Measurements from ENCODE around the gene CNGB1.

CNGB1 gene

DNA sequence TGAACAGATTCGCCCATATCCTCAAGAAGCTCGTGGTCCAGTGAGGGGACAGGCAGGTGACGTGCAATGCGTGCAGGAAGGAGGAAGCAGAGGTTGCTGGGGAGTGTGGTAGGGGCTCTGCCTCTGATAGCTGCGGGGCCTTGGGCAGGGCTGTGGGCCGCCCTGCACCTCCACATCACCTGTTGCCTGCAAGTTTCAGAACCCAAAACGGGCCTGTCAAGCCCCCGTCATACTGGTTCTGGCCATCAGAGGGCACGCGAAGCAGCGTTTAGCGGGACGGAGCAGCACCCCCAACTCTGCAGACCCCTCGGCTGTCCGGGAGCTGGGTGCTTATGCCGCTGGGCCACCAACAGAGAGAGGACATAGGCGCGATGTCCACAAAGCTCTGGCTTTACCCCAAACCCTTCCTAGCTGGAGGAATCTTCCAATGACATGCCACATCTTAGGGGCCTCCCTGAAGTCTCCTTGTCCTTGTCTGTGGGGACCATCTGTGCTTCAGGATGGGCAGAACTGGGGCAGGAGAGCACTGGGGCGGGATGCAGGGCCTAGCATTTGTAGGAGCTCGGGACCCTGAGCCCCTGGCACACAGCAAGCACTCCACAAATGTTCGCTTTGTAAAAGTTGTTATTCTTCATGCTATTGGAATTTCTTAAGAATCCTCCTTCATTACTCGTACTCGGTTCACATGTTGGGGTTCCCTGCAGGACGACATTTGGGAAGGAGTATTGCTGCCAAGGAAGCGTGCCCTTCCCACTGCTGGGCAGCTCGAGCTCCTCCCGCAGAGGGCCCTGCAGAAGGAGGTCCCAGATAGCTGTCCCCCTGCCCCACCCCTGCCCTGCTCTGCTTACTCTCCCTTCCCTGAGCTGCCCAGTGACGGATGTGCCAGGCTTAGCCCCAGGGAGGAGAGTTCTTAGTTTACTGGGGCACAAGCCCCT lies 64.3 kb downstream of the CNGB1 start:
- Histone ChIP-seq H3K27ac (no peak overlapping the region), H3K4me1 (ENCODE audit: control insufficient read depth in 1 of 2, insufficient read depth in 1 of 2, low read depth in 1 of 2, low read length in 1 of 2) (no peaks in the 10 kb centered on the region), H3K9me3 (no peaks in the 10 kb centered on the region), H3K4me3 (ENCODE audit: low read depth in 1 of 2, low read length in 1 of 2) (no peak overlapping the region), H3K36me3 (no peaks in the 10 kb centered on the region), H3K27me3 (peaks cover 11% of the 10 kb centered on the region)
- TF ChIP-seq, protein P1, sequence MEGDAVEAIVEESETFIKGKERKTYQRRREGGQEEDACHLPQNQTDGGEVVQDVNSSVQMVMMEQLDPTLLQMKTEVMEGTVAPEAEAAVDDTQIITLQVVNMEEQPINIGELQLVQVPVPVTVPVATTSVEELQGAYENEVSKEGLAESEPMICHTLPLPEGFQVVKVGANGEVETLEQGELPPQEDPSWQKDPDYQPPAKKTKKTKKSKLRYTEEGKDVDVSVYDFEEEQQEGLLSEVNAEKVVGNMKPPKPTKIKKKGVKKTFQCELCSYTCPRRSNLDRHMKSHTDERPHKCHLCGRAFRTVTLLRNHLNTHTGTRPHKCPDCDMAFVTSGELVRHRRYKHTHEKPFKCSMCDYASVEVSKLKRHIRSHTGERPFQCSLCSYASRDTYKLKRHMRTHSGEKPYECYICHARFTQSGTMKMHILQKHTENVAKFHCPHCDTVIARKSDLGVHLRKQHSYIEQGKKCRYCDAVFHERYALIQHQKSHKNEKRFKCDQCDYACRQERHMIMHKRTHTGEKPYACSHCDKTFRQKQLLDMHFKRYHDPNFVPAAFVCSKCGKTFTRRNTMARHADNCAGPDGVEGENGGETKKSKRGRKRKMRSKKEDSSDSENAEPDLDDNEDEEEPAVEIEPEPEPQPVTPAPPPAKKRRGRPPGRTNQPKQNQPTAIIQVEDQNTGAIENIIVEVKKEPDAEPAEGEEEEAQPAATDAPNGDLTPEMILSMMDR (IDR thresholded peaks at IDR 0.05) = no peak

- TF ChIP-seq, protein P1 (IDR thresholded peaks at IDR 0.05) = no peak
- Histone ChIP-seq H3K9me3 (no peaks in the 10 kb centered on the region), H3K27ac (no peak overlapping the region), H3K36me3 (no peaks in the 10 kb centered on the region), H3K27me3 (peaks cover 11% of the 10 kb centered on the region), H3K4me3 (ENCODE audit: low read depth in 1 of 2, low read length in 1 of 2) (no peak overlapping the region), H3K4me1 (ENCODE audit: control insufficient read depth in 1 of 2, insufficient read depth in 1 of 2, low read depth in 1 of 2, low read length in 1 of 2) (no peaks in the 10 kb centered on the region)
These were observed 66.8 kb downstream of the CNGB1 start for GRCh38 chr16:57904101-57904500.

- H3K27me3 ChIP-seq = peaks cover 11% of the 10 kb centered on the region
- H3K27ac ChIP-seq = no peak overlapping the region
- no peaks in the 10 kb centered on the region for H3K4me1 ChIP-seq (ENCODE audit: control insufficient read depth in 1 of 2, insufficient read depth in 1 of 2, low read depth in 1 of 2, low read length in 1 of 2)
- no peak overlapping the region for H3K4me3 ChIP-seq (ENCODE audit: low read depth in 1 of 2, low read length in 1 of 2)
- no peaks in the 10 kb centered on the region for H3K36me3 ChIP-seq
- TF ChIP-seq, protein P1 (IDR thresholded peaks at IDR 0.05) = no peak
- no peaks in the 10 kb centered on the region for H3K9me3 ChIP-seq
These were observed 67.3 kb downstream of the CNGB1 start for GRCh38 chr16:57903656-57904055.

GRCh38 chr16:57901480-57902069 lies 69.4 kb downstream of the CNGB1 start:
- Histone ChIP-seq H3K4me3 (ENCODE audit: low read depth in 1 of 2, low read length in 1 of 2) (no peak overlapping the region), H3K9me3 (no peaks in the 10 kb centered on the region), H3K4me1 (ENCODE audit: control insufficient read depth in 1 of 2, insufficient read depth in 1 of 2, low read depth in 1 of 2, low read length in 1 of 2) (no peaks in the 10 kb centered on the region), H3K27me3 (peaks cover 9% of the 10 kb centered on the region), H3K27ac (no peak overlapping the region), H3K36me3 (no peaks in the 10 kb centered on the region)
- TF ChIP-seq, protein P1 (IDR thresholded peaks at IDR 0.05) = no peak

GRCh38 chr16:57900796-57901479 lies 70.0 kb downstream of the CNGB1 start:
- H3K36me3 ChIP-seq = no peaks in the 10 kb centered on the region
- H3K27me3 ChIP-seq = peaks cover 3% of the 10 kb centered on the region
- H3K4me3 ChIP-seq (ENCODE audit: low read depth in 1 of 2, low read length in 1 of 2) = no peak overlapping the region
- H3K4me1 ChIP-seq (ENCODE audit: control insufficient read depth in 1 of 2, insufficient read depth in 1 of 2, low read depth in 1 of 2, low read length in 1 of 2) = peaks cover 0 to 3% of the 10 kb centered on the region in 2 experiments
- H3K27ac ChIP-seq = no peak overlapping the region
- TF ChIP-seq, protein P1 (IDR thresholded peaks at IDR 0.05) = no peak
- H3K9me3 ChIP-seq = no peaks in the 10 kb centered on the region
